Measurements from ENCODE around the gene CCDC87.
A peak's percentile ranks its signal among the peaks of the same experiment; 100 is the strongest.

Gene CCDC87

DNA sequence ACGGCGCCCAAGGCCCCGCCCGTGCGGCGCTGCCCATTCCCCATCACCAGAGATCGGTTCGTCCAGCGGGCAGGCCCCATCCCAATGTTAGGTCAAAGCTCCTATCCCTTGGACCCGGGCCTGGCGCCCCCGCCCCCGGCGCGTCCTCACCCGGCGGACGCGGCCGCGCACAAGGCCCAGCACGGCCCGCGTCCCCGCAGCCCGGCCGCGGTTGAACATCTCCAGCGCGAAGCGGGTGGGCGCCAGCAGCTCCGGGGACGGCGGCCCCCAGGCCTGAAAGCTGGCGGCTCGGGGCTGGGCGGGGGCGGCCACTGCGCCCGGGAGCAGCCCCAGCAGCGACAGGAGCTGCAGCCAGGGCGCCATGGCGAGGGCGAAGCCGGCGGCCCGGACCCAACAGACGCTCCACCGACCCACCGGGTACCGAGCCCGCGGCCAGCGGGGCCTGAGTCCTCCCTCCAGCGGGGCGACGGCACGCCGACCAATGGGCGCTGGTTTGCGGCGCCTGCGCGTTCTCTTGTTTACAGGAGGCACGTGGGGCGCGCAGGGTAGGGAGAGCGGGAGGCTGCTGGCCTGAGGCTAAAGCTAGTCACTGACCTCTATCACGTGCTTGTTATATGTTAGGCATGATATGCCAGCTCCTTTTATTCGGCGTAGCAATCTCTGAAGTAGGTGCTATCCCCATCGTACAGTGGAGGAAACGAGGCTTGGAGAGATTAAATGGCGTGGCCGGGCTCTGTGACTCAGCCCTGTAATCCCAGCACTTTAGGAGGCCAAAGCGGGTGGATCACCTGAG lies 24.5 kb downstream of the CCDC87 start, which contains the start of gene CTSF:
TSS of gene CTSF (minus strand) at position 483 of the 793 bp plus-strand sequence. CDS start at position 363, 120 bp downstream.
- Histone ChIP-seq H3F3A (ENCODE audit: low read depth) (no peaks in the 10 kb centered on the region), H3K9me3 (ENCODE audit: insufficient read depth, low read depth, low read length) (no peaks in the 10 kb centered on the region), H3K4me3 (ENCODE audit: low read length, poor library complexity, severe bottlenecking) (peak within 1 kb of the TSS; percentile 79), H2AFZ (ENCODE audit: low read length) (peak within 1 kb of the TSS; percentile 98), H3K4me1 (ENCODE audit: insufficient read depth, low read length, poor library complexity, severe bottlenecking) (peaks cover 2% of the 10 kb centered on the region), H3K9ac (ENCODE audit: low read depth, low read length, poor library complexity, severe bottlenecking) (peak within 1 kb of the TSS; percentile 52), H4K20me1 (ENCODE audit: insufficient read depth, low read length, poor library complexity, severe bottlenecking) (no peaks in the 10 kb centered on the region), H3K79me2 (ENCODE audit: insufficient read depth, low read length) (no peaks in the 10 kb centered on the region), H3K4me2 (ENCODE audit: low read depth, low read length, poor library complexity, severe bottlenecking) (peak within 1 kb of the TSS; percentile 85), H3K9me2 (replicated peaks; ENCODE audit: low read depth, low read length) (no peaks in the 10 kb centered on the region), H3K36me3 (ENCODE audit: insufficient read depth, low read length) (no peaks in the 10 kb centered on the region), H3K27me3 (ENCODE audit: insufficient read depth, low read length, poor library complexity, severe bottlenecking) (no peaks in the 10 kb centered on the region)
- TF ChIP-seq, protein P1, sequence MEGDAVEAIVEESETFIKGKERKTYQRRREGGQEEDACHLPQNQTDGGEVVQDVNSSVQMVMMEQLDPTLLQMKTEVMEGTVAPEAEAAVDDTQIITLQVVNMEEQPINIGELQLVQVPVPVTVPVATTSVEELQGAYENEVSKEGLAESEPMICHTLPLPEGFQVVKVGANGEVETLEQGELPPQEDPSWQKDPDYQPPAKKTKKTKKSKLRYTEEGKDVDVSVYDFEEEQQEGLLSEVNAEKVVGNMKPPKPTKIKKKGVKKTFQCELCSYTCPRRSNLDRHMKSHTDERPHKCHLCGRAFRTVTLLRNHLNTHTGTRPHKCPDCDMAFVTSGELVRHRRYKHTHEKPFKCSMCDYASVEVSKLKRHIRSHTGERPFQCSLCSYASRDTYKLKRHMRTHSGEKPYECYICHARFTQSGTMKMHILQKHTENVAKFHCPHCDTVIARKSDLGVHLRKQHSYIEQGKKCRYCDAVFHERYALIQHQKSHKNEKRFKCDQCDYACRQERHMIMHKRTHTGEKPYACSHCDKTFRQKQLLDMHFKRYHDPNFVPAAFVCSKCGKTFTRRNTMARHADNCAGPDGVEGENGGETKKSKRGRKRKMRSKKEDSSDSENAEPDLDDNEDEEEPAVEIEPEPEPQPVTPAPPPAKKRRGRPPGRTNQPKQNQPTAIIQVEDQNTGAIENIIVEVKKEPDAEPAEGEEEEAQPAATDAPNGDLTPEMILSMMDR (conservative IDR thresholded peaks at IDR 0.05; ENCODE audit: low read length) = no peak
- no peak for TF ChIP-seq EZH2phosphoT487 (IDR thresholded peaks at IDR 0.05; ENCODE audit: borderline replicate concordance)

DNA sequence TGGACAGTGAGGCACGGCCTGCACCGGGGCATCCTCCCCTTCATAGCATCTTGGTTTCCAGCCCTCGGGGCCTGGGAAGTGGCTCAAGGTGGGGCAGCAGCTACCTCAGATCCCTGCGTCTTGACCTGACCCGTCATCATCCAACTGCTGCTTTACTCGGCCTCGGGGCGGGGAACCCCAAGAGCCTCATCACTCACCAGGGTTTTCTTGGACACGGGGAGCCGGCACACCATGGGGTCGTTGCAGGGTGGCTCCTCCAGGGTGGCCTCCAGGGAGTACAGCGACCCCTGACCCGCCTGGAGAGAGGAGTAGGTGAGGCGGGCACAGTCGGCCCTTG lies 25.1 kb downstream of the CCDC87 start:
- Histone ChIP-seq H3K27me3 (ENCODE audit: insufficient read depth, low read length, poor library complexity, severe bottlenecking) (no peaks in the 10 kb centered on the region), H3K4me3 (ENCODE audit: low read length, poor library complexity, severe bottlenecking) (peak overlapping the region; percentile 79), H3K4me1 (ENCODE audit: insufficient read depth, low read length, poor library complexity, severe bottlenecking) (peaks cover 2% of the 10 kb centered on the region), H3K9ac (ENCODE audit: low read depth, low read length, poor library complexity, severe bottlenecking) (peak overlapping the region; percentile 52), H3K79me2 (ENCODE audit: insufficient read depth, low read length) (no peaks in the 10 kb centered on the region), H2AFZ (ENCODE audit: low read length) (peak overlapping the region; percentile 98; the same call in 1 of the 2 replicates), H3K9me2 (replicated peaks; ENCODE audit: low read depth, low read length) (no peaks in the 10 kb centered on the region), H3K36me3 (ENCODE audit: insufficient read depth, low read length) (no peaks in the 10 kb centered on the region), H4K20me1 (ENCODE audit: insufficient read depth, low read length, poor library complexity, severe bottlenecking) (no peaks in the 10 kb centered on the region), H3F3A (ENCODE audit: low read depth) (no peaks in the 10 kb centered on the region), H3K4me2 (ENCODE audit: low read depth, low read length, poor library complexity, severe bottlenecking) (peak overlapping the region; percentile 85), H3K9me3 (ENCODE audit: insufficient read depth, low read depth, low read length) (no peaks in the 10 kb centered on the region)
- TF ChIP-seq, protein P1 (conservative IDR thresholded peaks at IDR 0.05; ENCODE audit: low read length) = no peak
- TF ChIP-seq EZH2phosphoT487 (IDR thresholded peaks at IDR 0.05; ENCODE audit: borderline replicate concordance) = no peak

DNA sequence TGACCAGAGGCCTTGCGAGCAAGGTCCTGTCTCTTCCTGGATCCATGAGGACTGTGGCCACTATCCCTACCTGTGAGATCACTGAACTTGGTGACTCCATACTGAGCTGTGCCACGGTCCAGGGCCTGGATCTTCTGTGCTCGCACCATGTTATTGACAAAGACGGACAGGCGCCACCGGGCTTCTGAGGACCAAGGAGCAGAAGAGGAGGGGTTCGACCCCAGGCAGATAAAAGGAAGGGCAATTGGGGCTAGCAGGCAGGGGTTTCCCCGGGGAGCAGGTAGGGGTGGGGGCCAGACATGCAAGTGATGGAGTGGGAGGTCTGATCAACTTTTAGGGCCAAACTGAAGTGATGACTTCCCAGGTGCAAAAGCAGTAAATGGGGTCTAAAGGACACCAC lies 26.6 kb downstream of the CCDC87 start:
- no peak for TF ChIP-seq EZH2phosphoT487 (IDR thresholded peaks at IDR 0.05; ENCODE audit: borderline replicate concordance)
- TF ChIP-seq, protein P1 (conservative IDR thresholded peaks at IDR 0.05; ENCODE audit: low read length) = no peak
- Histone ChIP-seq H3F3A (ENCODE audit: low read depth) (no peaks in the 10 kb centered on the region), H3K27me3 (ENCODE audit: insufficient read depth, low read length, poor library complexity, severe bottlenecking) (no peaks in the 10 kb centered on the region)

More for the DNA sequence above, 26.6 kb downstream of the CCDC87 start:
- Histone ChIP-seq H3K9me2 (replicated peaks; ENCODE audit: low read depth, low read length) (no peaks in the 10 kb centered on the region), H4K20me1 (ENCODE audit: insufficient read depth, low read length, poor library complexity, severe bottlenecking) (no peaks in the 10 kb centered on the region), H3K4me2 (ENCODE audit: low read depth, low read length, poor library complexity, severe bottlenecking) (no peak overlapping the region), H2AFZ (ENCODE audit: low read length) (no peak overlapping the region), H3K4me3 (ENCODE audit: low read length, poor library complexity, severe bottlenecking) (no peak overlapping the region), H3K36me3 (ENCODE audit: insufficient read depth, low read length) (no peaks in the 10 kb centered on the region), H3K79me2 (ENCODE audit: insufficient read depth, low read length) (no peaks in the 10 kb centered on the region), H3K9me3 (ENCODE audit: insufficient read depth, low read depth, low read length) (no peaks in the 10 kb centered on the region), H3K4me1 (ENCODE audit: insufficient read depth, low read length, poor library complexity, severe bottlenecking) (peaks cover 2% of the 10 kb centered on the region), H3K9ac (ENCODE audit: low read depth, low read length, poor library complexity, severe bottlenecking) (no peak overlapping the region)

All from Loucy (cell line).